GM23338 (cell line): Measurements from ENCODE around the gene UTP4. TPM values are rescaled to one million over a fixed set of nuclear protein-coding genes. Genes with fewer than 3 reads are reported as not detected.

Experiments used
- ATAC-seq: fragments of 200-7000 bp; cut with Tn5 transposase; 3 replicates; pipeline ENCODE4 v1.9.1; 2020
- DNase-seq: peaks from one replicate; pipeline ENCODE4 v3.0.0-alpha.2; 2015; ENCODE audit warnings: low spot score
- H2AFZ ChIP-seq: fragments of 200-600 bp; sonication (generic); 2 replicates; pipeline ENCODE4 v1.8.0; 2016; ENCODE audit warnings: antibody characterized with exemption, mild to moderate bottlenecking, moderate library complexity
- H3F3A ChIP-seq: fragments of 200-600 bp; sonication (generic); replicated peaks from 2 replicates; pipeline ENCODE4 v1.8.0; 2017; ENCODE audit warnings: antibody characterized with exemption, mixed run types, low read depth
- H3K27ac ChIP-seq: fragments of 200-600 bp; sonication (generic); 2 replicates; pipeline ENCODE4 v1.6.1; 2016; ENCODE audit warnings: low read depth
- H3K27me3 ChIP-seq: fragments of 200-600 bp; sonication (generic); 2 replicates; pipeline ENCODE4 v1.8.0; 2016; ENCODE audit warnings: mild to moderate bottlenecking, mixed run types, moderate library complexity; ENCODE audit not compliant: insufficient read depth
- H3K36me3 ChIP-seq: fragments of 200-600 bp; sonication (generic); 2 replicates; pipeline ENCODE4 v1.8.0; 2016; ENCODE audit warnings: mild to moderate bottlenecking; ENCODE audit not compliant: insufficient read depth
- H3K4me1 ChIP-seq: fragments of 200-600 bp; sonication (generic); 2 replicates; pipeline ENCODE4 v1.8.0; 2016; ENCODE audit warnings: mild to moderate bottlenecking, moderate library complexity; ENCODE audit not compliant: insufficient read depth
- H3K4me2 ChIP-seq: fragments of 200-600 bp; sonication (generic); 2 replicates; pipeline ENCODE4 v1.7.1; 2017; ENCODE audit warnings: mixed run types
- H3K4me3 ChIP-seq: fragments of 200-600 bp; sonication (generic); 2 replicates; pipeline ENCODE4 v1.6.1; 2016; ENCODE audit warnings: mixed run types
- H3K79me2 ChIP-seq: fragments of 200-600 bp; sonication (generic); replicated peaks from 2 replicates; pipeline ENCODE4 v1.8.0; 2017; ENCODE audit warnings: mild to moderate bottlenecking; ENCODE audit not compliant: insufficient read depth
- H3K9me2 ChIP-seq: fragments of 200-600 bp; sonication (generic); 2 replicates; pipeline ENCODE4 v1.8.0; 2017; ENCODE audit not compliant: insufficient read depth
- H4K20me1 ChIP-seq: fragments of 200-600 bp; sonication (generic); replicated peaks from 2 replicates; pipeline ENCODE4 v1.8.0; 2017; ENCODE audit warnings: mild to moderate bottlenecking; ENCODE audit not compliant: insufficient read depth
- H3K27ac Mint-ChIP-seq: 2 replicates; pipeline ENCODE4 v1.8.0; 2020; ENCODE audit warnings: inconsistent platforms, mild to moderate bottlenecking, moderate library complexity, mixed read lengths
- H3K27me3 Mint-ChIP-seq: 3 replicates; pipeline ENCODE4 v1.8.0; 2022; ENCODE audit warnings: low read depth, mild to moderate bottlenecking, moderate library complexity, mixed read lengths, inconsistent platforms; ENCODE audit not compliant: insufficient read depth, poor library complexity
- H3K36me3 Mint-ChIP-seq: 3 replicates; pipeline ENCODE4 v1.8.0; 2021; ENCODE audit warnings: low read depth, mild to moderate bottlenecking, inconsistent platforms, moderate library complexity, mixed read lengths
- H3K4me1 Mint-ChIP-seq: 3 replicates; pipeline ENCODE4 v1.8.0; 2020; ENCODE audit warnings: mild to moderate bottlenecking, inconsistent platforms, mixed read lengths
- H3K4me3 Mint-ChIP-seq: 3 replicates; pipeline ENCODE4 v1.8.0; 2021; ENCODE audit warnings: moderate library complexity, mild to moderate bottlenecking, inconsistent platforms, mixed read lengths
- H3K9me3 Mint-ChIP-seq: 3 replicates; pipeline ENCODE4 v1.8.0; 2020; ENCODE audit warnings: moderate library complexity, mild to moderate bottlenecking, inconsistent platforms, mixed read lengths
- CREB1 ChIP-seq: fragments of 250-450 bp; sonication (Bioruptor Pico); IDR thresholded peaks from 2 replicates; pipeline ENCODE4 v1.5.0; 2020; ENCODE audit warnings: low read depth, mild to moderate bottlenecking, moderate library complexity
- EZH2 ChIP-seq: fragments of 200-600 bp; sonication (generic); IDR thresholded peaks from one replicate; pipeline ENCODE4 v1.8.0; 2017; ENCODE audit warnings: antibody characterized with exemption, mild to moderate bottlenecking, low read depth; ENCODE audit not compliant: unreplicated experiment
- EZH2phosphoT487 ChIP-seq: fragments of 200-600 bp; sonication (generic); IDR thresholded peaks from one replicate; pipeline ENCODE4 v1.8.1; 2018; ENCODE audit warnings: antibody characterized with exemption; ENCODE audit not compliant: unreplicated experiment
- JUNB ChIP-seq: IDR thresholded peaks from one replicate; pipeline ENCODE4 v1.6.1; 2016; ENCODE audit warnings: antibody characterized with exemption; ENCODE audit not compliant: unreplicated experiment
- NANOG ChIP-seq: IDR thresholded peaks from 2 replicates; pipeline ENCODE4 v1.6.1; 2016; ENCODE audit warnings: antibody characterized with exemption, borderline replicate concordance
- POLR2AphosphoS5 ChIP-seq: IDR thresholded peaks from 2 replicates; pipeline ENCODE4 v1.6.1; 2016; ENCODE audit warnings: antibody characterized with exemption, low read depth
- STAT1 ChIP-seq: IDR thresholded peaks from one replicate; pipeline ENCODE4 v1.6.1; 2016; ENCODE audit warnings: antibody characterized with exemption; ENCODE audit not compliant: unreplicated experiment
- ZNF114 ChIP-seq: fragments of 250-450 bp; sonication (Bioruptor Pico); IDR thresholded peaks from 2 replicates; pipeline ENCODE4 v1.5.0; 2020; ENCODE audit warnings: mild to moderate bottlenecking, moderate library complexity
- ZNF331 ChIP-seq: fragments of 250-450 bp; sonication (Bioruptor Pico); IDR thresholded peaks from 2 replicates; pipeline ENCODE4 v1.5.0; 2020; ENCODE audit warnings: low read depth, mild to moderate bottlenecking, moderate library complexity
- polyA plus RNA-seq: library from polyadenylated mRNA; unstranded; fragments of >200 nt; fragmentation: Nextera tagmentation; extraction: Ambion mirVana; gene quantifications from 2 replicates; pipeline ENCODE4 v1.2.1, GENCODE V29; 2016
- total RNA-seq: library from RNA; depleted of rRNA; stranded (reverse); fragments of >200 nt; shearing (Covaris generic); gene quantifications from 2 replicates; pipeline ENCODE4 v1.2.3, GENCODE V29; 2014
- TF ChIP-seq, protein P1 (sequence below): fragments of 250-450 bp; sonication (Bioruptor Pico); IDR thresholded peaks from 2 replicates; pipeline ENCODE4 v1.5.0; 2020; ENCODE audit warnings: mild to moderate bottlenecking, moderate library complexity
- TF ChIP-seq, protein P2 (sequence below): IDR thresholded peaks from one replicate; pipeline ENCODE4 v1.6.1; 2018; ENCODE audit warnings: antibody characterized with exemption; ENCODE audit not compliant: unreplicated experiment
- TF ChIP-seq, protein P3 (sequence below), 2 experiments: fragments of 200-600 bp in 1 of 2; sonication (generic) in 1 of 2; conservative IDR thresholded peaks; 2 replicates each; pipeline versions ENCODE4 v1.5.1 to v1.6.1; 2016 to 2017; ENCODE audit warnings: antibody characterized with exemption in 2 of 2, low read depth in 2 of 2, mild to moderate bottlenecking in 2 of 2, moderate library complexity in 1 of 2
- TF ChIP-seq, protein P4 (sequence below): IDR thresholded peaks from 2 replicates; pipeline ENCODE4 v1.6.1; 2016; ENCODE audit warnings: antibody characterized with exemption

Gene UTP4
- total and polyA plus RNA-seq, 2 experiments from 2014 or later = 63.2 to 66.6 TPM

DNA sequence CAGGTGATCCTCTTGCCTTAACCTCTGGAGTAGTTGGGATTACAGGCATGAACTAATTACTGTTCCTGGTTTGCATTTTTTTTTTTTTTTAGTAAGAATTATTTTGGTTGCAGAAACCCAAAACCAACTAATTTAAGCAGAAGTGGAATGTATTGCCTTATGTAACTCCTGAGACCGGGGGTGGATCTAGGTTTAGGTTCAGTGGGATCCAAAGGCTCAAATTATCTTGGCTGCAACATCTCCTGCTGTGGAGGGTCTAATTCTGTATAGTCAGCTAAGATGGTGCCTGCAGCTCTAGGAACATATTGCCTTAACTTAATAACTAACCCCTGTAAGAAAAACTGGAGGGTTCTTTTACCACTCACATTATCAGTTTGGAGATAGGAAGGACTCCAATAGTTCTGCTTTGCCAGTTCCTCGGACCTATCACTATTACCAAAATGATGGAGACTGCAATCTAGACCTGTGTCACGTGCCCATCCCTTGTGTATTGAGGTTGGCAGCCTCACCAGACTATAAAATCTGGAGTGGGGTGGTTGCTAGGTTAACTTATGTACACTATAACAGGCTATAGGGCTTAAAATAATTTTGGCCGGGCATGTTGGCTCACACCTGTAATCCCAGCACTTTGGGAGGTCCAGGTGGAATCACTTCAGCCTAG is 63.0 kb downstream of the UTP4 start:
- H3K9me3 Mint-ChIP-seq = no peaks in the 10 kb centered on the region
- Histone ChIP-seq H3K4me2 (no peak overlapping the region), H4K20me1 (peaks cover 7% of the 10 kb centered on the region; the same call in 1 of the 2 replicates), H3F3A (no peaks in the 10 kb centered on the region), H2AFZ (no peak overlapping the region), H3K27ac (no peak overlapping the region), H3K9me2 (no peaks in the 10 kb centered on the region), H3K36me3 (no peaks in the 10 kb centered on the region), H3K4me3 (no peak overlapping the region), H3K4me1 (no peaks in the 10 kb centered on the region; the same call in 1 of the 2 replicates), H3K79me2 (peaks cover 87% of the 10 kb centered on the region), H3K27me3 (no peaks in the 10 kb centered on the region)
- H3K4me3 Mint-ChIP-seq = no peak overlapping the region
- DNase-seq = no peak
- no peaks in the 10 kb centered on the region for H3K27me3 Mint-ChIP-seq
- H3K36me3 Mint-ChIP-seq = peaks cover 5% of the 10 kb centered on the region
- H3K27ac Mint-ChIP-seq = no peak overlapping the region
- TF ChIP-seq ZNF114 (no peak), CREB1 (CRISPR knock-in tag) (no peak), EZH2phosphoT487 (no peak), ZNF331 (CRISPR knock-in tag) (no peak), JUNB (no peak), EZH2 (no peak), STAT1 (no peak), POLR2AphosphoS5 (no peak), NANOG (no peak)
- TF ChIP-seq, protein P1, sequence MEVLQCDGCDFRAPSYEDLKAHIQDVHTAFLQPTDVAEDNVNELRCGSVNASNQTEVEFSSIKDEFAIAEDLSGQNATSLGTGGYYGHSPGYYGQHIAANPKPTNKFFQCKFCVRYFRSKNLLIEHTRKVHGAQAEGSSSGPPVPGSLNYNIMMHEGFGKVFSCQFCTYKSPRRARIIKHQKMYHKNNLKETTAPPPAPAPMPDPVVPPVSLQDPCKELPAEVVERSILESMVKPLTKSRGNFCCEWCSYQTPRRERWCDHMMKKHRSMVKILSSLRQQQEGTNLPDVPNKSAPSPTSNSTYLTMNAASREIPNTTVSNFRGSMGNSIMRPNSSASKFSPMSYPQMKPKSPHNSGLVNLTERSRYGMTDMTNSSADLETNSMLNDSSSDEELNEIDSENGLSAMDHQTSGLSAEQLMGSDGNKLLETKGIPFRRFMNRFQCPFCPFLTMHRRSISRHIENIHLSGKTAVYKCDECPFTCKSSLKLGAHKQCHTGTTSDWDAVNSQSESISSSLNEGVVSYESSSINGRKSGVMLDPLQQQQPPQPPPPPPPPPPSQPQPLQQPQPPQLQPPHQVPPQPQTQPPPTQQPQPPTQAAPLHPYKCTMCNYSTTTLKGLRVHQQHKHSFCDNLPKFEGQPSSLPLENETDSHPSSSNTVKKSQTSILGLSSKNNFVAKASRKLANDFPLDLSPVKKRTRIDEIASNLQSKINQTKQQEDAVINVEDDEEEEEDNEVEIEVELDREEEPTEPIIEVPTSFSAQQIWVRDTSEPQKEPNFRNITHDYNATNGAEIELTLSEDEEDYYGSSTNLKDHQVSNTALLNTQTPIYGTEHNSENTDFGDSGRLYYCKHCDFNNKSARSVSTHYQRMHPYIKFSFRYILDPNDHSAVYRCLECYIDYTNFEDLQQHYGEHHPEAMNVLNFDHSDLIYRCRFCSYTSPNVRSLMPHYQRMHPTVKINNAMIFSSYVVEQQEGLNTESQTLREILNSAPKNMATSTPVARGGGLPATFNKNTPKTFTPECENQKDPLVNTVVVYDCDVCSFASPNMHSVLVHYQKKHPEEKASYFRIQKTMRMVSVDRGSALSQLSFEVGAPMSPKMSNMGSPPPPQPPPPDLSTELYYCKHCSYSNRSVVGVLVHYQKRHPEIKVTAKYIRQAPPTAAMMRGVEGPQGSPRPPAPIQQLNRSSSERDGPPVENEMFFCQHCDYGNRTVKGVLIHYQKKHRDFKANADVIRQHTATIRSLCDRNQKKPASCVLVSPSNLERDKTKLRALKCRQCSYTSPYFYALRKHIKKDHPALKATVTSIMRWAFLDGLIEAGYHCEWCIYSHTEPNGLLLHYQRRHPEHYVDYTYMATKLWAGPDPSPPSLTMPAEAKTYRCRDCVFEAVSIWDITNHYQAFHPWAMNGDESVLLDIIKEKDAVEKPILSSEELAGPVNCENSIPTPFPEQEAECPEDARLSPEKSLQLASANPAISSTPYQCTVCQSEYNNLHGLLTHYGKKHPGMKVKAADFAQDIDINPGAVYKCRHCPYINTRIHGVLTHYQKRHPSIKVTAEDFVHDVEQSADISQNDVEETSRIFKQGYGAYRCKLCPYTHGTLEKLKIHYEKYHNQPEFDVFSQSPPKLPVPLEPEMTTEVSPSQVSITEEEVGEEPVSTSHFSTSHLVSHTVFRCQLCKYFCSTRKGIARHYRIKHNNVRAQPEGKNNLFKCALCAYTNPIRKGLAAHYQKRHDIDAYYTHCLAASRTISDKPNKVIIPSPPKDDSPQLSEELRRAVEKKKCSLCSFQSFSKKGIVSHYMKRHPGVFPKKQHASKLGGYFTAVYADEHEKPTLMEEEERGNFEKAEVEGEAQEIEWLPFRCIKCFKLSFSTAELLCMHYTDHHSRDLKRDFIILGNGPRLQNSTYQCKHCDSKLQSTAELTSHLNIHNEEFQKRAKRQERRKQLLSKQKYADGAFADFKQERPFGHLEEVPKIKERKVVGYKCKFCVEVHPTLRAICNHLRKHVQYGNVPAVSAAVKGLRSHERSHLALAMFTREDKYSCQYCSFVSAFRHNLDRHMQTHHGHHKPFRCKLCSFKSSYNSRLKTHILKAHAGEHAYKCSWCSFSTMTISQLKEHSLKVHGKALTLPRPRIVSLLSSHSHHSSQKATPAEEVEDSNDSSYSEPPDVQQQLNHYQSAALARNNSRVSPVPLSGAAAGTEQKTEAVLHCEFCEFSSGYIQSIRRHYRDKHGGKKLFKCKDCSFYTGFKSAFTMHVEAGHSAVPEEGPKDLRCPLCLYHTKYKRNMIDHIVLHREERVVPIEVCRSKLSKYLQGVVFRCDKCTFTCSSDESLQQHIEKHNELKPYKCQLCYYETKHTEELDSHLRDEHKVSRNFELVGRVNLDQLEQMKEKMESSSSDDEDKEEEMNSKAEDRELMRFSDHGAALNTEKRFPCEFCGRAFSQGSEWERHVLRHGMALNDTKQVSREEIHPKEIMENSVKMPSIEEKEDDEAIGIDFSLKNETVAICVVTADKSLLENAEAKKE = no peak
- TF ChIP-seq, protein P2, sequence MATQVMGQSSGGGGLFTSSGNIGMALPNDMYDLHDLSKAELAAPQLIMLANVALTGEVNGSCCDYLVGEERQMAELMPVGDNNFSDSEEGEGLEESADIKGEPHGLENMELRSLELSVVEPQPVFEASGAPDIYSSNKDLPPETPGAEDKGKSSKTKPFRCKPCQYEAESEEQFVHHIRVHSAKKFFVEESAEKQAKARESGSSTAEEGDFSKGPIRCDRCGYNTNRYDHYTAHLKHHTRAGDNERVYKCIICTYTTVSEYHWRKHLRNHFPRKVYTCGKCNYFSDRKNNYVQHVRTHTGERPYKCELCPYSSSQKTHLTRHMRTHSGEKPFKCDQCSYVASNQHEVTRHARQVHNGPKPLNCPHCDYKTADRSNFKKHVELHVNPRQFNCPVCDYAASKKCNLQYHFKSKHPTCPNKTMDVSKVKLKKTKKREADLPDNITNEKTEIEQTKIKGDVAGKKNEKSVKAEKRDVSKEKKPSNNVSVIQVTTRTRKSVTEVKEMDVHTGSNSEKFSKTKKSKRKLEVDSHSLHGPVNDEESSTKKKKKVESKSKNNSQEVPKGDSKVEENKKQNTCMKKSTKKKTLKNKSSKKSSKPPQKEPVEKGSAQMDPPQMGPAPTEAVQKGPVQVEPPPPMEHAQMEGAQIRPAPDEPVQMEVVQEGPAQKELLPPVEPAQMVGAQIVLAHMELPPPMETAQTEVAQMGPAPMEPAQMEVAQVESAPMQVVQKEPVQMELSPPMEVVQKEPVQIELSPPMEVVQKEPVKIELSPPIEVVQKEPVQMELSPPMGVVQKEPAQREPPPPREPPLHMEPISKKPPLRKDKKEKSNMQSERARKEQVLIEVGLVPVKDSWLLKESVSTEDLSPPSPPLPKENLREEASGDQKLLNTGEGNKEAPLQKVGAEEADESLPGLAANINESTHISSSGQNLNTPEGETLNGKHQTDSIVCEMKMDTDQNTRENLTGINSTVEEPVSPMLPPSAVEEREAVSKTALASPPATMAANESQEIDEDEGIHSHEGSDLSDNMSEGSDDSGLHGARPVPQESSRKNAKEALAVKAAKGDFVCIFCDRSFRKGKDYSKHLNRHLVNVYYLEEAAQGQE = no peak
- TF ChIP-seq, protein P3, sequence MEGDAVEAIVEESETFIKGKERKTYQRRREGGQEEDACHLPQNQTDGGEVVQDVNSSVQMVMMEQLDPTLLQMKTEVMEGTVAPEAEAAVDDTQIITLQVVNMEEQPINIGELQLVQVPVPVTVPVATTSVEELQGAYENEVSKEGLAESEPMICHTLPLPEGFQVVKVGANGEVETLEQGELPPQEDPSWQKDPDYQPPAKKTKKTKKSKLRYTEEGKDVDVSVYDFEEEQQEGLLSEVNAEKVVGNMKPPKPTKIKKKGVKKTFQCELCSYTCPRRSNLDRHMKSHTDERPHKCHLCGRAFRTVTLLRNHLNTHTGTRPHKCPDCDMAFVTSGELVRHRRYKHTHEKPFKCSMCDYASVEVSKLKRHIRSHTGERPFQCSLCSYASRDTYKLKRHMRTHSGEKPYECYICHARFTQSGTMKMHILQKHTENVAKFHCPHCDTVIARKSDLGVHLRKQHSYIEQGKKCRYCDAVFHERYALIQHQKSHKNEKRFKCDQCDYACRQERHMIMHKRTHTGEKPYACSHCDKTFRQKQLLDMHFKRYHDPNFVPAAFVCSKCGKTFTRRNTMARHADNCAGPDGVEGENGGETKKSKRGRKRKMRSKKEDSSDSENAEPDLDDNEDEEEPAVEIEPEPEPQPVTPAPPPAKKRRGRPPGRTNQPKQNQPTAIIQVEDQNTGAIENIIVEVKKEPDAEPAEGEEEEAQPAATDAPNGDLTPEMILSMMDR (conservative IDR thresholded peaks at IDR 0.05; ENCODE audit: low read depth in 2 of 2) = no peak
- TF ChIP-seq, protein P4, sequence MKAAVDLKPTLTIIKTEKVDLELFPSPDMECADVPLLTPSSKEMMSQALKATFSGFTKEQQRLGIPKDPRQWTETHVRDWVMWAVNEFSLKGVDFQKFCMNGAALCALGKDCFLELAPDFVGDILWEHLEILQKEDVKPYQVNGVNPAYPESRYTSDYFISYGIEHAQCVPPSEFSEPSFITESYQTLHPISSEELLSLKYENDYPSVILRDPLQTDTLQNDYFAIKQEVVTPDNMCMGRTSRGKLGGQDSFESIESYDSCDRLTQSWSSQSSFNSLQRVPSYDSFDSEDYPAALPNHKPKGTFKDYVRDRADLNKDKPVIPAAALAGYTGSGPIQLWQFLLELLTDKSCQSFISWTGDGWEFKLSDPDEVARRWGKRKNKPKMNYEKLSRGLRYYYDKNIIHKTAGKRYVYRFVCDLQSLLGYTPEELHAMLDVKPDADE = no peak
- ATAC-seq = no peak
- H3K4me1 Mint-ChIP-seq = peaks cover 5% of the 10 kb centered on the region; the same call in 1 of the 3 replicates
